GM18858 (cell line): ENCODE measurements around the gene PPP2R2D.

Experiments used
- ATAC-seq: cut with Tn5 transposase; IDR thresholded peaks from one replicate; pipeline ENCODE4 v1.9.1; 2021; ENCODE audit not compliant: unreplicated experiment

The PPP2R2D gene

GRCh38 chr10:131926253-131926652 lies 25.4 kb downstream of the PPP2R2D start:
- ATAC-seq: no peak

DNA sequence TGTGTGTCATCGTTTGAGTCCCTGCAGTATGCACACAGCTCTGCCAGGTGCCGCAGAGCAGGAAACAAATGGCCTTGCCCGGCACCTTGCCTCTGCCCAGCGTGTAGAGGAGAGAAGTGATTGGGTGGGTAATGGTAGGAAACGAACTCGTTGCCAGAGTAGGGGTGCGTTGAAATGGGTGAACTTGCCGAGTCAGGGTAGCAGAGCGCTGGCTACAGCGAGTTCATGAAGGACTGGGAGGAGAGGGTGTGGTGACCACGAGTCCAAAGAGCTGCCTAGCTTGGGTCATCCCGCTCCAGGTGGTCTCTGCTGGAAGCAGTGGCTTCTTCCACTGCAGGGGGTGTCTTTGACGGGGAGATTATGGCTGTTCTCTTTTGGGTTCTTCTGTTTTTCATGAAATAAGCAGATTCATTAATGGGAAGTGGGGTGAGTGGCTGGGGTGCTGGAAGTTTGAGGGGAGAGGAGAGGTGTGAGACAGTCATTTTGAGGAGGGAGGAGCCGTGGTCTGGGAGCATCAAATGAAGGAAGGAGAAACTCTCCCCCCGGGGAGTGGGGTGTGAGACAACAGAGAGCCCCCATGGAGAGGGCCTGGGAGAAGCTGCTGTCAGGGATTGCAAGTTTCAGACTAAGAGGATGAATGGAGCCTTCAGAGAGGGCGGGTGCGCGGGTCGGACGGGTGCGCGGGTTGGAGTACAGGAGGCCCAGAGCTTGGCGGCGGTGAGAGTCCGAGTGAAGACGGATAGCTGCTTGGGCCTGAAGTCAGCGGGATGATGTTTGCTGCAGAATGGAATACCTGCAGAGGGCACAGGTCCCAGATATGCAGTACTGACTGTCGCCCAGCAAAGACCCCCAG lies 26.2 kb downstream of the PPP2R2D start:
- ATAC-seq: no peak

GRCh38 chr10:131928248-131929095 lies 27.7 kb downstream of the PPP2R2D start:
- peak; percentile 75 for ATAC-seq

DNA sequence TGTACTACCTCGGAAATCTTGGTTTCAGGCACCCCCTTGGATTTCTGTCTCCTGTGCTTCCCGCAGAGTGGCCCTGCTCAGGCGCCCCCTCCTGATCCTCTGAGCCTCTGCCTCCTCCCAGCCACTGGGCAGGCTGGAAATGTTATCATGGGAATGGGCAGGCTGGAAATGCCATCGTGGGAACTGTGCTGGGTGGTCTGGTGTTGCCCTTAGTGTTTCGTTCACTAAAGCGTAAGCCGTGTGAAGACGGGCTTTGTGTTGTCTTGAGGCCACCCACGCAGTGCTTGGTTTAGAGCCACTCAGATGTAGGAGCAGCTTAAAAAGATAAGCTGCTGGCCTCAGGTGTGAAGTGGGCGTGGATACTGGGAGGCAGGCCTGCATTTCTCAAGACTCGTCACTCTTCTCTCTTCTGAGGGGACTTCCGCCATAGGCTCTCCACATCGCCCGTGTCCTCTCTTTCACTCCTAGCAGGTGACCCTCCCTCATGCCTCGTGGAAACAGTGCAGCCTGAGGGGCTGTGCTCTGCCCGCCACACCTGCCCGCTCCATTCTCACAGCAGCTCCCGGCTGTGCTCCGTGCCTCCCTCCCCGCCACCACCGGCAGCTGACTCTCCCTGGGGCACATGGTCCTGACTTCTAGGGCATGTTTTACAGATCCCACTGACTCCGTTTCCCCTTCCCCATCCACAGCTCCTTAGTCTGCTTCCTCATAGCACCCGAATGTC lies 28.5 kb downstream of the PPP2R2D start:
- no peak for ATAC-seq

GRCh38 chr10:131930150-131930549 lies 29.3 kb downstream of the PPP2R2D start:
- no peak for ATAC-seq

GRCh38 chr10:131930586-131931330 lies 29.9 kb downstream of the PPP2R2D start:
- no peak for ATAC-seq

DNA sequence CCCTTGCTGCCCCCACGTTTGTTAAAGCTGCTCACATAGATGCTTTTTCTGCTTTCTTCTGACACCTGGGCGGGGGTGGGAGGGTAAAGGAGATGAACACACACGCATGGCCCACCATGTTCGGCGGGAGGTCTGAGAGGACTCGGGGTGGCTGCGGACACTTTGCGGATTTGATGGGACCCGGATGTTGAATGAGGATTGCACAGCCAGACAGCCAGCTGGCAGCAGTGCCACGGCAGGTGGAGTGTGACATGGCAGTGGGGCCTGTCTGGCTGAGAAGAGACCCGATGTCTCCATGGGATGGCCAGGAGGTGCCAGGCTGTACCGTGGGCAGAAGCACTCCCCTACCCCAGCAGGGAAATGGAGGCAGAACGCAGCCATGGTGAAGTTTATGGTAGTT lies 31.2 kb downstream of the PPP2R2D start:
- no peak for ATAC-seq

- no peak for ATAC-seq
Observed at GRCh38 chr10:131933016-131933695, 32.3 kb downstream of the PPP2R2D start.

GRCh38 chr10:131933696-131934086 lies 32.9 kb downstream of the PPP2R2D start:
- ATAC-seq: no peak

DNA sequence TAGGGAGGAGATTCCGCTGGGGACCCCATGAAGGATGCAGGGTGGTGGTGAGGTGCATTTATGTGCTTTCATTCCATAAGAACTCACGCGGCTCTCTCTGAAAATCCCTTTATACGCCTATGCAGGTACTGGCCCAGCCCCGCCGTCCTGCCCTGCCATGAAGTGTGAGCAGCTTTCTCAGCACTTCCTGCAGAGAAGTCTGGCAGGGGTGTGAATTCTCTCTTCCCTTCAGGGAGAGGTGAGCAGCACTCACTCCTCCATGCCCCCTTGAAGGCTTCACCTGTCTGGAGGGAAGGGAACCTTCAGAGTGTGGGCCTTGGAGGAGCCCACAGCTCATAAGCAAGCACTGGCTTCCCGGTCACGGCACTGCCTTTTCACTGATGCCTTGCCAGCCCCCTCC lies 34.0 kb downstream of the PPP2R2D start:
- ATAC-seq: no peak

DNA sequence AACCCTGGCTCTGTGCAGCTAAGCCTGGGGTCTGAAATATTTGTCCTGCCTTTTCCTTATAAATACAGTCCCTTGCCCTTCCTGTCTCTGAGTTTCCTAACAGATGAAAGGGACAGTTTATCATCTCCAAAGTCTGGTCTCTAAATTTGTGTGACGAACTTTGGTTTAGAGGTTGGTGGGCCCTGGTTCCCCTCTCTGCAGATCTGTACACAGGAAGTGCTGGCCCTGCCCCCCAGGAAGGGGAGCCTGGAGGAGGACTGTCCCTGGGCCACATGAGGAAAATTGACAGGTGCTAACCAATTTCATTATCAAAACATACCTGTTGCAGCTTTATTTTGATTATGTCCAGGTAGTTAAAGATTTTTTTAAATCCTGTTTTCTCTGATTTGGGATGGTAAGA lies 34.5 kb downstream of the PPP2R2D start:
- no peak for ATAC-seq

DNA sequence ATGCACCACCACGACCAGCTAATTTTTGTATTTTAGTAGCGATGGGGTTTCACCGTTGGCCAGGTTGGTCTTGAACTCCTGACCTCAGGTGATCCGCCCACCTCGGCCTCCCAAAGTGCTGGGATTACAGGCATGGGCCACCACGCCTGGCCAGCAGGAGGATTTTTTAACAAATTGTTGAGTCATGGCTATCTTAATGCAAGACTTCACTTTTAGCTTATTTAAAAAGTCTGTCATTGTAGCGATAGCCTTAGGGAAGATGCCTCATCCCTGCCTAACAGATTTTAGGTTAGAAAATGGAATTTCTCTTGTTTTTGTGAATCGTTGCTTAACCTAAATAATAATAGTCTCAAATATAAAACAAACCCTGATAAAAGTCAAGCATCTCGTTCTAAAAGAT lies 35.5 kb downstream of the PPP2R2D start:
- no peak for ATAC-seq

DNA sequence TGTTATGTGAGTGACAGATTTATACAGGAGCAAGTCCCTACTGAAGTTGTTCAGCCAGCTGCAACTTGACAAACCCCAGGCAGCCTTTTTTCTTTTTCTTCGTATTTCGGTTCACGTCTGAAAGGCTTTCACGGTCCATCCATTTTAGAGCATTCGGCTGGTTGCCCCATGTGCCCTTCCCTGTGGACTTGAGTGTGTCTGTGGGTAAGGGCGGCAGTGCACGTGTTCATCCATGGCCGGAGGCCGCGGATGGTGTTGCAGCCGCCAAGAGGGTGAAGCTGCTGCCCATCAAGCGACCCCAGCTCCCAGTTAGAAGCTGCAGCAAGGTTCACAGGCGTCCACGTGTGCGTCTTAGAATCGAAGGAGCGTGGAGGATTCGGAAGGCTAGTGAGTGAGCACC lies 35.9 kb downstream of the PPP2R2D start:
- ATAC-seq: no peak

GRCh38 chr10:131937836-131938235 lies 37.0 kb downstream of the PPP2R2D start:
- ATAC-seq: no peak

DNA sequence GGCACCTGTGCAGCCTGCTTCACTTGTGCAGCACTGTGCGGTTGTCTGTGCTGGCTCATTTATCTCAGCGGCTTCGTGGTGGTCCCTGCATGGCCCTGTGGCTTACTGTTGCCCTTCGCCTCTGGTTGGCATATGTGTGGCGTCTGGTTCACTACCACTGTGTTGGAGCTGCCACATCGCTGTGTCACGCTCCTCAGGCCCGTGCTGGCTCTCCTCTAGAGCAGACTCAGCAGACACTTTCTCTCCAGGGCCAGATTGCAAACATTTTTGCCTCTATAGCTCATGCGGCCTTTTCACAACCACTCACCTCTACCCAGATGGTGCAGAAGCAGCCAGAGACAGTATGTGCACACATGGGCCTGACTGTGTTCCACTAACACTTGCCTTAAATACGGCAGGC lies 37.9 kb downstream of the PPP2R2D start:
- no peak for ATAC-seq

DNA sequence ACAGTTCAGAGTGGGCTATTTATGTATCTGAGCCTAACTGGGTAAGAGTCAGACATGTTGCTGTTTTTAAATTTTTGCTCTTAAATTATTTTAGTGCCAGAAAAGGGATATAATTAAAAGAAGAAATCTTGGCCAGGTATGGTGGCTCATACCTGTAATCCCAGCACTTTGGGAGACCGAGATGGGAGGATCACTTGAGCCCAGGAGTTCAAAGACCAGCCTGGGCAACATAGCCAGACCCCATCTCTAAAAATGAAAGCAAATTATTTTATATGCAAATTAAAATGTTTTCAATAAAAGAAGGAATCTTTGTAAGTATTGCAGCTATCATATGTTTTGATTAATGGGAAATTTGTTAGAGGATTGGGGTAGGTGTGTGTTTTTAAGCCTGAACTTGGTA lies 41.6 kb downstream of the PPP2R2D start:
- no peak for ATAC-seq

DNA sequence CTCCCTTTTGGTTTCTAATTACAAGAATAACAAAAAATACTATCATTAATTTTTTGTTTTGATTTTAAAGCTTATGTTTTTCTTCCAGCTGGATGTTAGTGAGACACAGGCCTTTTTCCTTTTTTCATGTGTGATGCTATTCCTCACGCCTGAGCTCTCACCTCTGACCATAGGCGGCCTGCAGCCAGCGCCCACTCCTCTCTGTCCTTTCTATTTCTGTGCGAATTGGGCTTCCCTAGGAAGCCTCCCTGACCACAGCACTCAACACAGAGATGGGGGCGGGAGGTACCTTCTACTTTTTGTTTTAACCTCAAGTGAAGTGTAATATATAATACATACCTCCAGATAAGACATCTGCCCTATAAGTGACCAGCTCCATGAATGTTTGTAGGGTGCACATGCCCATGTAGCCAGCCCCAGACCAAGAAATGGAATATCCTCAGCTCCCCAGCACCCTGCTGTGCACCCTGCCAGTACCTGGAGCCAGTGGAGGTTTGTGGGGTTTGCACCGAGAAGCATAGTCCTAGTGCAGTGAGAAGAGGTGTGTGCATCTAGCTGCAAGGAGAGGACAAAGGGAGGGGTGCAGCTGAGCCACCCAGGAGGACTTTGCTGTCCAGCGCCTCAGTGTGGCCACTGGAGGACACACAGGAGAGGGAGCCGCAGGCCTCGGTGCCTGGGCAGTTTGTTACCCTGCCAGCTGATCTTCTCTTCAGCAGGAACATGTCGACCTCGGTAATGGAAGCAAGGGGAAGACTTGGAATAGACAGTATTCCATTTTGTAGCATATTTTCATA lies 42.4 kb downstream of the PPP2R2D start:
- ATAC-seq: no peak

- ATAC-seq: no peak
Observed at GRCh38 chr10:131944412-131944811, 43.6 kb downstream of the PPP2R2D start.

- ATAC-seq: no peak
Observed at GRCh38 chr10:131944976-131945695, 44.3 kb downstream of the PPP2R2D start.
